NT2/D1 (cell line): ENCODE measurements around the gene C9orf50.
A peak's percentile ranks its signal among the peaks of the same experiment; 100 is the strongest.

ENCODE experiments used
- DNase-seq: peaks from one replicate; pipeline ENCODE4 v3.0.0-alpha.2; 2011; ENCODE audit warnings: low read depth, low spot score
- H3K27me3 ChIP-seq: 2 replicates; pipeline ENCODE4 v1.6.0; 2011; ENCODE audit warnings: mild to moderate bottlenecking; ENCODE audit not compliant: insufficient read length, insufficient read depth
- H3K36me3 ChIP-seq: 2 replicates; pipeline ENCODE4 v1.6.1; 2011; ENCODE audit warnings: mild to moderate bottlenecking, low read length, mixed read lengths; ENCODE audit not compliant: insufficient read depth, insufficient read length
- H3K4me1 ChIP-seq: 2 replicates; pipeline ENCODE4 v1.5.1; 2011; ENCODE audit not compliant: insufficient read depth, insufficient read length
- H3K4me3 ChIP-seq: 2 replicates; pipeline ENCODE4 v1.5.1; 2011; ENCODE audit warnings: low read depth; ENCODE audit not compliant: insufficient read length
- H3K9ac ChIP-seq: 2 replicates; pipeline ENCODE4 v1.6.0; 2011; ENCODE audit warnings: low read depth; ENCODE audit not compliant: insufficient read length
- H3K9me3 ChIP-seq: 2 replicates; pipeline ENCODE4 v1.5.1; 2011; ENCODE audit warnings: mild to moderate bottlenecking, low read length; ENCODE audit not compliant: insufficient read depth
- SUZ12 ChIP-seq: IDR thresholded peaks from 2 replicates; pipeline ENCODE4 v1.6.1; 2011; ENCODE audit not compliant: insufficient read length, insufficient read depth; ENCODE audit errors: extremely low read depth
- YY1 ChIP-seq: IDR thresholded peaks from 2 replicates; pipeline ENCODE4 v1.6.1; 2011; ENCODE audit not compliant: insufficient read length, insufficient read depth
- ZNF274 ChIP-seq: IDR thresholded peaks from 2 replicates; pipeline ENCODE4 v1.6.1; 2011; ENCODE audit warnings: mild to moderate bottlenecking, low read depth, low read length

Gene C9orf50

GRCh38 chr9:129647635-129648034 lies 26.7 kb upstream of the C9orf50 start:
- Histone ChIP-seq H3K4me1 (peaks cover 10% of the 10 kb centered on the region), H3K9me3 (peaks cover 5% of the 10 kb centered on the region; the same call in 1 of the 2 replicates), H3K4me3 (no peak overlapping the region), H3K9ac (peak overlapping the region; percentile 8), H3K27me3 (no peaks in the 10 kb centered on the region), H3K36me3 (no peaks in the 10 kb centered on the region)
- TF ChIP-seq SUZ12 (no peak), ZNF274 (no peak), YY1 (no peak)
- DNase-seq, result no peak

GRCh38 chr9:129646654-129647053 lies 25.8 kb upstream of the C9orf50 start:
- Histone ChIP-seq H3K36me3 (no peaks in the 10 kb centered on the region), H3K9ac (no peak overlapping the region), H3K4me3 (no peak overlapping the region), H3K4me1 (peaks cover 12% of the 10 kb centered on the region), H3K9me3 (peaks cover 5% of the 10 kb centered on the region; the same call in 1 of the 2 replicates), H3K27me3 (no peaks in the 10 kb centered on the region)
- no peak for DNase-seq
- TF ChIP-seq ZNF274, result no peak
- TF ChIP-seq SUZ12, result no peak
- TF ChIP-seq YY1, result no peak

GRCh38 chr9:129646252-129646651 lies 25.4 kb upstream of the C9orf50 start:
- no peaks in the 10 kb centered on the region for H3K36me3 ChIP-seq
- no peaks in the 10 kb centered on the region for H3K27me3 ChIP-seq
- H3K9ac ChIP-seq, result no peak overlapping the region
- peaks cover 12% of the 10 kb centered on the region for H3K4me1 ChIP-seq
- peaks cover 5% of the 10 kb centered on the region; the same call in 1 of the 2 replicates for H3K9me3 ChIP-seq
- no peak for TF ChIP-seq YY1
- TF ChIP-seq SUZ12, result no peak
- TF ChIP-seq ZNF274, result no peak
- DNase-seq, result no peak
- no peak overlapping the region for H3K4me3 ChIP-seq

DNA sequence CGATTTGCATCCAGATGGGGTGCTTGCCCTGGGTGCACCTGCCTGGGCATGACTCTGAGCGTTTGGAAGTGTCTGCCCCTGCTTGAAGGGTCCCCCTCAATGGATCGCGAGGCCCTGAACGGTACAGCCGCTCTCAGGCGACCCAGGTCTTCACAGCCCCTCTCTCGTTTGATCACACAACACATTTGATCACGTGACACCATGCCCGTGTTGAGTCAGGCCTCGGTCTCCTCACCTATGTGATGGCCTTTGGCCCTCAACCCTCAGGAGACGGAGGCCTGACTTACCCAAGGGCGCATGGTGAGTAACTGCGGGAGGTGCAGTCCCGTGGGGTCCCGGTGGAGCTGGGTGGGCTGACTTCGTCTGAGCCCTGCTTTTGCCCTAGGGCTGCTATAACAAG lies 24.0 kb upstream of the C9orf50 start:
- Histone ChIP-seq H3K27me3 (no peaks in the 10 kb centered on the region), H3K9me3 (peaks cover 5% of the 10 kb centered on the region; the same call in 1 of the 2 replicates), H3K9ac (peak overlapping the region; percentile 10), H3K4me1 (peaks cover 21% of the 10 kb centered on the region), H3K4me3 (no peak overlapping the region), H3K36me3 (peaks cover 11% of the 10 kb centered on the region)
- DNase-seq, result no peak
- TF ChIP-seq YY1 (no peak), ZNF274 (no peak), SUZ12 (no peak)

DNA sequence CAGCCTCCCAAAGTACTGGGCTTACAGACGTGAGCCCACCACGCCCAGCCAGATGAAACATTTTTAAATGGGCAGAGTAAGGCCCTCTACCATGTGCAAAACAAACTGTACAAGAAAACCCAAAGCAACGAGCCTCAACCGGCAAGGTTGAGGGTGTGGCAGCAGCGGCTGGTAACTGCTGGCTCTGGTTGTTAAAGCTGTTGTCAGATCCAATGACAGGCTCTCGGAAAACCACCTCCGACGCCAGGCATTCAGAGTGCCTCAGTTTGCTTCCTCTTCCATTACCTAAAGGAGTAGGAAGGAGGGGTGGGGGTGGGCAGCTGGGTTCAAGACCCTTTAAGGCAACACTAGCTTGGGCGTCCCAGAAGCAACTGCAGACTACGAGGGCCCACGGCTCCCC lies 23.5 kb upstream of the C9orf50 start:
- no peak for TF ChIP-seq SUZ12
- no peak overlapping the region for H3K4me3 ChIP-seq
- no peaks in the 10 kb centered on the region for H3K27me3 ChIP-seq
- H3K9me3 ChIP-seq, result peaks cover 5% of the 10 kb centered on the region; the same call in 1 of the 2 replicates
- peaks cover 21% of the 10 kb centered on the region for H3K4me1 ChIP-seq
- H3K36me3 ChIP-seq, result peaks cover 16% of the 10 kb centered on the region
- H3K9ac ChIP-seq, result no peak overlapping the region
- no peak for DNase-seq

DNA sequence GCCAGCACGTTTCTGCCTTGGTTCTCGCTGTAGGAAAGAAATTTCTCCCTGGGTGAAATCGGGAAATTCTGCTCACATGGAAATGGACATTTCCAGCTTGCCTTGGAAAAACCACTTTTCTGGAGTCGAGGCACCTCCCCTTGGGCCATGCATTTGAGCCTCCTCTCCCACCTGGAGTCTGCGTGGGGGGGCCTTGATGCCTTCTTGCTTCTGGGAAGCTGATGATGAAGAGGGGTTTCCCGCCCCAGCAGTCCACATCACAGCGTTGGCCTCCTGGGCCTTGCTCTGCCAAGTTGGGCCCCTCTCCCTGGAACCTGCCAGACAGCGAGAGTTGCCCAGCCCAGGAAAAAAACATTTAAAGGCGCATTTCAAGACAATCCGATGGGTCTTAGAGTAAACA lies 22.8 kb upstream of the C9orf50 start:
- Histone ChIP-seq H3K9ac (no peak overlapping the region), H3K4me3 (no peak overlapping the region), H3K36me3 (peaks cover 23% of the 10 kb centered on the region), H3K27me3 (no peaks in the 10 kb centered on the region), H3K9me3 (peaks cover 5% of the 10 kb centered on the region; the same call in 1 of the 2 replicates), H3K4me1 (peaks cover 21% of the 10 kb centered on the region)
- no peak for DNase-seq
- TF ChIP-seq YY1, result no peak
- TF ChIP-seq ZNF274, result no peak
- TF ChIP-seq SUZ12, result no peak

- DNase-seq, result peak; percentile 98
- Histone ChIP-seq H3K4me1 (peaks cover 14% of the 10 kb centered on the region), H3K27me3 (no peaks in the 10 kb centered on the region), H3K9ac (peak within 1 kb of the TSS; percentile 96), H3K4me3 (peak within 1 kb of the TSS; percentile 98), H3K36me3 (peaks cover 40% of the 10 kb centered on the region), H3K9me3 (peaks cover 4% of the 10 kb centered on the region; the same call in 1 of the 2 replicates)
- no peak for TF ChIP-seq YY1
Measured at GRCh38 chr9:129641750-129642585, 21.1 kb upstream of the C9orf50 start, which contains the start of gene ASB6. Gene ASB6, minus strand, starts transcription at chr9:129642151. Its CDS starts 152 bp downstream, at chr9:129641999.
